ENCODE measurements around the gene HAO2.

The HAO2 gene

GRCh38 chr1:119414950-119415349, 46.4 kb downstream of the HAO2 start, which contains the start of gene HSD3B2:
Gene HSD3B2 (plus strand): TSS chr1:119415150. CDS start chr1:119415420, 270 bp downstream.
- TF ChIP-seq MYC (IDR thresholded peaks at IDR 0.05; ENCODE audit: low read depth, low read length), result no peak
- TF ChIP-seq CTCF (IDR thresholded peaks at IDR 0.05; ENCODE audit: low read depth, low read length), result no peak
- TF ChIP-seq POLR2A (IDR thresholded peaks at IDR 0.05; ENCODE audit: extremely low read depth, insufficient read length), result no peak
- TF ChIP-seq MAX (IDR thresholded peaks at IDR 0.05; ENCODE audit: low read depth, low read length), result no peak
- no peak for DNase-seq (ENCODE audit: low read depth)
- no peak within 1 kb of the TSS for H3K4me3 ChIP-seq (ENCODE audit: low read depth, low read length)

- TF ChIP-seq MAX (IDR thresholded peaks at IDR 0.05; ENCODE audit: low read depth, low read length) (no peak), MYC (IDR thresholded peaks at IDR 0.05; ENCODE audit: low read depth, low read length) (no peak), CTCF (IDR thresholded peaks at IDR 0.05; ENCODE audit: low read depth, low read length) (no peak), POLR2A (IDR thresholded peaks at IDR 0.05; ENCODE audit: extremely low read depth, insufficient read length) (no peak)
- DNase-seq (ENCODE audit: low read depth), result no peak
- H3K4me3 ChIP-seq (ENCODE audit: low read depth, low read length), result no peak overlapping the region
These were observed 47.5 kb downstream of the HAO2 start for GRCh38 chr1:119416006-119416640.

GRCh38 chr1:119419109-119419508, 50.5 kb downstream of the HAO2 start:
- no peak overlapping the region for H3K4me3 ChIP-seq (ENCODE audit: low read depth, low read length)
- TF ChIP-seq MYC (IDR thresholded peaks at IDR 0.05; ENCODE audit: low read depth, low read length) (no peak), CTCF (IDR thresholded peaks at IDR 0.05; ENCODE audit: low read depth, low read length) (no peak), MAX (IDR thresholded peaks at IDR 0.05; ENCODE audit: low read depth, low read length) (no peak), POLR2A (IDR thresholded peaks at IDR 0.05; ENCODE audit: extremely low read depth, insufficient read length) (no peak)

GRCh38 chr1:119420638-119421037, 52.1 kb downstream of the HAO2 start:
- no peak overlapping the region for H3K4me3 ChIP-seq (ENCODE audit: low read depth, low read length)
- TF ChIP-seq MAX (IDR thresholded peaks at IDR 0.05; ENCODE audit: low read depth, low read length) (no peak), POLR2A (IDR thresholded peaks at IDR 0.05; ENCODE audit: extremely low read depth, insufficient read length) (no peak), CTCF (IDR thresholded peaks at IDR 0.05; ENCODE audit: low read depth, low read length) (no peak), MYC (IDR thresholded peaks at IDR 0.05; ENCODE audit: low read depth, low read length) (no peak)
- DNase-seq (ENCODE audit: low read depth), result no peak

More at GRCh38 chr1:119419109-119419508, 50.5 kb downstream of the HAO2 start:
- no peak for DNase-seq (ENCODE audit: low read depth)

GRCh38 chr1:119422631-119423030, 54.0 kb downstream of the HAO2 start:
- H3K4me3 ChIP-seq (ENCODE audit: low read depth, low read length), result no peak overlapping the region
- TF ChIP-seq POLR2A (IDR thresholded peaks at IDR 0.05; ENCODE audit: extremely low read depth, insufficient read length) (no peak), MAX (IDR thresholded peaks at IDR 0.05; ENCODE audit: low read depth, low read length) (no peak), CTCF (IDR thresholded peaks at IDR 0.05; ENCODE audit: low read depth, low read length) (no peak), MYC (IDR thresholded peaks at IDR 0.05; ENCODE audit: low read depth, low read length) (no peak)
- no peak for DNase-seq (ENCODE audit: low read depth)
